ENCODE results near the gene RAB3GAP1. TPM values are rescaled to one million over a fixed set of nuclear protein-coding genes. Genes with fewer than 3 reads are reported as not detected.

Gene RAB3GAP1
- polyA plus RNA-seq, 1 donor from 2014 or later, result 43.3 TPM

DNA sequence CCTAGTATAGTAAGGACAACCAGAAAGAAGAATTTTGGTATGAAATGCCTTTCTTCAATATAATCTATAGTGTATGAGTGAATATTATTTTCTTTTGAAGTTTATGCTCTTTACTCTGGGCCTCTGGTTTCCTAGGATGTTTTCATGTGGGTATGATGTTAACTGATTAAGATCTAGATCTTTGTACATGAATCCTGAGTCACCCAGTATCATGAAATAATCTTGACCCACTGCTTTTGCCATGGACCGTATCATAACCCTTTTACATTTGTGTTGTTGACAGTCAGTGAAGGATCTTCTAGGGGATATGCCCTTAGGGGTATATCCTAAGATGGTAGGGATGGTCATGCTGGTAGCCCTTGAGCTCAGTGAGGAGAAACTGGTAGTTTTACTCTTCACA lies 100.3 kb downstream of the RAB3GAP1 start:
- no peak overlapping the region for H3K4me3 ChIP-seq (ENCODE audit: low read length)
- TF ChIP-seq POLR2AphosphoS5 (IDR thresholded peaks at IDR 0.05), result no peak
- TF ChIP-seq EZH2 (IDR thresholded peaks at IDR 0.05; ENCODE audit: borderline replicate concordance, insufficient read depth, low read length, poor library complexity, severe bottlenecking), result no peak
- TF ChIP-seq SMC3 (conservative IDR thresholded peaks at IDR 0.05; ENCODE audit: poor library complexity), result no peak
- TF ChIP-seq EP300 (conservative IDR thresholded peaks at IDR 0.05; ENCODE audit: poor library complexity, severe bottlenecking), result no peak
- no peak for TF ChIP-seq TAF1 (IDR thresholded peaks at IDR 0.05; ENCODE audit: low read depth)
- TF ChIP-seq, protein P1, sequence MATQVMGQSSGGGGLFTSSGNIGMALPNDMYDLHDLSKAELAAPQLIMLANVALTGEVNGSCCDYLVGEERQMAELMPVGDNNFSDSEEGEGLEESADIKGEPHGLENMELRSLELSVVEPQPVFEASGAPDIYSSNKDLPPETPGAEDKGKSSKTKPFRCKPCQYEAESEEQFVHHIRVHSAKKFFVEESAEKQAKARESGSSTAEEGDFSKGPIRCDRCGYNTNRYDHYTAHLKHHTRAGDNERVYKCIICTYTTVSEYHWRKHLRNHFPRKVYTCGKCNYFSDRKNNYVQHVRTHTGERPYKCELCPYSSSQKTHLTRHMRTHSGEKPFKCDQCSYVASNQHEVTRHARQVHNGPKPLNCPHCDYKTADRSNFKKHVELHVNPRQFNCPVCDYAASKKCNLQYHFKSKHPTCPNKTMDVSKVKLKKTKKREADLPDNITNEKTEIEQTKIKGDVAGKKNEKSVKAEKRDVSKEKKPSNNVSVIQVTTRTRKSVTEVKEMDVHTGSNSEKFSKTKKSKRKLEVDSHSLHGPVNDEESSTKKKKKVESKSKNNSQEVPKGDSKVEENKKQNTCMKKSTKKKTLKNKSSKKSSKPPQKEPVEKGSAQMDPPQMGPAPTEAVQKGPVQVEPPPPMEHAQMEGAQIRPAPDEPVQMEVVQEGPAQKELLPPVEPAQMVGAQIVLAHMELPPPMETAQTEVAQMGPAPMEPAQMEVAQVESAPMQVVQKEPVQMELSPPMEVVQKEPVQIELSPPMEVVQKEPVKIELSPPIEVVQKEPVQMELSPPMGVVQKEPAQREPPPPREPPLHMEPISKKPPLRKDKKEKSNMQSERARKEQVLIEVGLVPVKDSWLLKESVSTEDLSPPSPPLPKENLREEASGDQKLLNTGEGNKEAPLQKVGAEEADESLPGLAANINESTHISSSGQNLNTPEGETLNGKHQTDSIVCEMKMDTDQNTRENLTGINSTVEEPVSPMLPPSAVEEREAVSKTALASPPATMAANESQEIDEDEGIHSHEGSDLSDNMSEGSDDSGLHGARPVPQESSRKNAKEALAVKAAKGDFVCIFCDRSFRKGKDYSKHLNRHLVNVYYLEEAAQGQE (IDR thresholded peaks at IDR 0.05; ENCODE audit: borderline replicate concordance), result no peak
- TF ChIP-seq, protein P2, sequence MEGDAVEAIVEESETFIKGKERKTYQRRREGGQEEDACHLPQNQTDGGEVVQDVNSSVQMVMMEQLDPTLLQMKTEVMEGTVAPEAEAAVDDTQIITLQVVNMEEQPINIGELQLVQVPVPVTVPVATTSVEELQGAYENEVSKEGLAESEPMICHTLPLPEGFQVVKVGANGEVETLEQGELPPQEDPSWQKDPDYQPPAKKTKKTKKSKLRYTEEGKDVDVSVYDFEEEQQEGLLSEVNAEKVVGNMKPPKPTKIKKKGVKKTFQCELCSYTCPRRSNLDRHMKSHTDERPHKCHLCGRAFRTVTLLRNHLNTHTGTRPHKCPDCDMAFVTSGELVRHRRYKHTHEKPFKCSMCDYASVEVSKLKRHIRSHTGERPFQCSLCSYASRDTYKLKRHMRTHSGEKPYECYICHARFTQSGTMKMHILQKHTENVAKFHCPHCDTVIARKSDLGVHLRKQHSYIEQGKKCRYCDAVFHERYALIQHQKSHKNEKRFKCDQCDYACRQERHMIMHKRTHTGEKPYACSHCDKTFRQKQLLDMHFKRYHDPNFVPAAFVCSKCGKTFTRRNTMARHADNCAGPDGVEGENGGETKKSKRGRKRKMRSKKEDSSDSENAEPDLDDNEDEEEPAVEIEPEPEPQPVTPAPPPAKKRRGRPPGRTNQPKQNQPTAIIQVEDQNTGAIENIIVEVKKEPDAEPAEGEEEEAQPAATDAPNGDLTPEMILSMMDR (IDR thresholded peaks at IDR 0.05; ENCODE audit: poor library complexity, severe bottlenecking), result no peak
- no peak for TF ChIP-seq MXI1 (conservative IDR thresholded peaks at IDR 0.05; ENCODE audit: poor library complexity, severe bottlenecking)
- TF ChIP-seq RAD21 (conservative IDR thresholded peaks at IDR 0.05), result no peak
- H3F3A ChIP-seq (ENCODE audit: insufficient read depth, low read length, poor library complexity, severe bottlenecking), result no peaks in the 10 kb centered on the region
- H3K4me2 ChIP-seq (ENCODE audit: low read length), result no peak overlapping the region
- no peaks in the 10 kb centered on the region for H3K9me3 ChIP-seq (ENCODE audit: low read length)
- peaks cover 13% of the 10 kb centered on the region for H3K36me3 ChIP-seq (ENCODE audit: insufficient read depth, low read length)
- H2AFZ ChIP-seq (ENCODE audit: low read depth, low read length), result no peak overlapping the region
- H3K27ac ChIP-seq (ENCODE audit: low read length), result no peak overlapping the region
- no peaks in the 10 kb centered on the region for H3K79me2 ChIP-seq (replicated peaks; ENCODE audit: insufficient read depth, low read length)
- no peak overlapping the region for H3K9ac ChIP-seq (ENCODE audit: low read length)
- H4K20me1 ChIP-seq (ENCODE audit: insufficient read depth), result no peaks in the 10 kb centered on the region
- no peaks in the 10 kb centered on the region for H3K27me3 ChIP-seq (ENCODE audit: insufficient read depth, low read depth, low read length)
- H3K9me2 ChIP-seq (ENCODE audit: insufficient read depth, low read length), result no peaks in the 10 kb centered on the region

DNA sequence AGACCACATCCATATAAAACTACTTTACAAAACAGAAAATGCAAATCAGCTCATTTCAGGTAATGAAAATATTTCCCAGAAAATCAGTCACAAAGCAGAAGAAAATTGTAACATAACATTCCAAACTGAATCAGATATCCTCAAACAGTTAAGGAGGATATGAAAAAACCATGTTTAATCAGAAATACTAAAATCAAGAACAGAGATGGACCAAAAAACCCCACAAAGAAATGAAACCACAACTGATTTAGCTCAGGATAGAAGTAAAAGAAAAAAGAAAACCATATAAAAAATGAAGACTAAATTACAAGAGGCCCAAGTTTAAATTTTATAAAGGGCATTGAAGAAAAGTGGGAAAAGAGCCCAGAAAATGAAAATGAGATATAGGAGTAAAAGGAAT lies 102.9 kb downstream of the RAB3GAP1 start:
- no peaks in the 10 kb centered on the region for H3K27me3 ChIP-seq (ENCODE audit: insufficient read depth, low read depth, low read length)
- no peaks in the 10 kb centered on the region for H3K9me2 ChIP-seq (ENCODE audit: insufficient read depth, low read length)
- no peak for TF ChIP-seq RAD21 (conservative IDR thresholded peaks at IDR 0.05)
- no peak for TF ChIP-seq EP300 (conservative IDR thresholded peaks at IDR 0.05; ENCODE audit: poor library complexity, severe bottlenecking)
- TF ChIP-seq, protein P1 (IDR thresholded peaks at IDR 0.05; ENCODE audit: borderline replicate concordance), result no peak
- no peak for TF ChIP-seq SMC3 (conservative IDR thresholded peaks at IDR 0.05; ENCODE audit: poor library complexity)
- TF ChIP-seq, protein P2 (IDR thresholded peaks at IDR 0.05; ENCODE audit: poor library complexity, severe bottlenecking), result no peak
- TF ChIP-seq TAF1 (IDR thresholded peaks at IDR 0.05; ENCODE audit: low read depth), result no peak
- no peak for TF ChIP-seq MXI1 (conservative IDR thresholded peaks at IDR 0.05; ENCODE audit: poor library complexity, severe bottlenecking)
- no peak for TF ChIP-seq EZH2 (IDR thresholded peaks at IDR 0.05; ENCODE audit: borderline replicate concordance, insufficient read depth, low read length, poor library complexity, severe bottlenecking)
- no peak for TF ChIP-seq POLR2AphosphoS5 (IDR thresholded peaks at IDR 0.05)
- peaks cover 13% of the 10 kb centered on the region for H3K36me3 ChIP-seq (ENCODE audit: insufficient read depth, low read length)
- no peak overlapping the region for H3K9ac ChIP-seq (ENCODE audit: low read length)
- no peak overlapping the region for H2AFZ ChIP-seq (ENCODE audit: low read depth, low read length)
- H3K79me2 ChIP-seq (replicated peaks; ENCODE audit: insufficient read depth, low read length), result no peaks in the 10 kb centered on the region
- H3K4me3 ChIP-seq (ENCODE audit: low read length), result no peak overlapping the region
- no peaks in the 10 kb centered on the region for H3K9me3 ChIP-seq (ENCODE audit: low read length)
- H4K20me1 ChIP-seq (ENCODE audit: insufficient read depth), result no peaks in the 10 kb centered on the region
- no peaks in the 10 kb centered on the region for H3F3A ChIP-seq (ENCODE audit: insufficient read depth, low read length, poor library complexity, severe bottlenecking)
- no peak overlapping the region for H3K27ac ChIP-seq (ENCODE audit: low read length)
- H3K4me2 ChIP-seq (ENCODE audit: low read length), result no peak overlapping the region

Measured in neural cell (in vitro differentiated cells).